Adrenal gland (tissue), 12 donors: ENCODE measurements around the gene ZNF319. TPM values are rescaled to one million over a fixed set of nuclear protein-coding genes. Genes with fewer than 3 reads are reported as not detected.

ENCODE experiments used
- DNase-seq, 7 donors: peaks; one replicate each; pipeline ENCODE4 v3.0.0-alpha.2; 2019 to 2020
- H3K27ac ChIP-seq, 5 donors: fragments of 200-600 bp; sonication (generic) in 4 of 5; 1 replicate in 3 of 5; 2 replicates in 2 of 5; pipeline versions ENCODE4 v1.5.1 to v1.8.0; 2016 to 2020; ENCODE audit warnings: mild to moderate bottlenecking in 1 of 5
- H3K27me3 ChIP-seq: fragments of 200-600 bp; 2 replicates; pipeline ENCODE4 v1.8.0; 2021
- H3K36me3 ChIP-seq, 2 donors: fragments of 200-600 bp; replicated peaks in 1 of 2; 1 replicate in 1 of 2; 2 replicates in 1 of 2; pipeline versions ENCODE4 v1.5.1 to v1.8.0; 2018 to 2022
- H3K4me1 ChIP-seq, 2 donors: fragments of 200-600 bp; replicated peaks in 1 of 2; 1 replicate in 1 of 2; 2 replicates in 1 of 2; pipeline versions ENCODE4 v1.5.1 to v1.8.0; 2018 to 2021
- H3K4me3 ChIP-seq, 4 donors: fragments of 200-600 bp; sonication (generic) in 3 of 4; one replicate each; pipeline ENCODE4 v1.5.1; 2016 to 2018
- H3K9me3 ChIP-seq, 3 donors: fragments of 200-600 bp; sonication (generic) in 1 of 3; replicated peaks in 1 of 3; 1 replicate in 2 of 3; 2 replicates in 1 of 3; pipeline versions ENCODE4 v1.5.1 to v1.8.0; 2016 to 2021
- POLR2A ChIP-seq, 2 donors: fragments of 450-650 bp; IDR thresholded peaks; one replicate each; pipeline ENCODE4 v1.6.1; 2017; ENCODE audit warnings: antibody characterized with exemption in 2 of 2, mild to moderate bottlenecking in 2 of 2, moderate library complexity in 1 of 2
- WGBS, 4 donors: extraction: QIAGEN DNeasy Blood & Tissue Kit in 2 of 4; methylation state at CpG; one replicate each; pipeline versions ENCODE4 v1.1.5 to v1.1.7; 2013 to 2017; 5-methylcytosine and 5-hydroxymethylcytosine counted together
- intact Hi-C, 2 donors: fragments of 100-400 bp; cut with DNase I; formaldehyde crosslinking; loops; one replicate each; pipeline versions ENCODE4 v1.14.1 to v1.15.0; 2022 to 2023
- polyA plus RNA-seq, 3 donors: library from polyadenylated mRNA; stranded (reverse); fragments of 200-250 nt in 2 of 3; fragments of 350-450 nt in 1 of 3; fragmentation: Illumina TruSeq in 1 of 3; extraction: RNeasy Lipid Tissue Mini Kit (QIAGEN cat#74804) in 1 of 3; gene quantifications; one replicate each; pipeline ENCODE4 v1.2.3, GENCODE V29; 2013 to 2014
- total RNA-seq, 9 donors: library from RNA; depleted of rRNA in 4 of 9; stranded (reverse); fragments of >200 nt in 4 of 9; fragments of 120-200 nt in 1 of 9; fragmentation: NEBNext Ultra II Directional in 1 of 9; extraction: Animal tissue kit (Norgen Biotek cat#: 25700) in 1 of 9; gene quantifications; one replicate each; pipeline versions ENCODE4 v1.1.0 to v1.2.4, GENCODE V29; 2013 to 2023
- TF ChIP-seq, protein P1 (sequence below), 6 experiments: fragments of 450-650 bp in 4 of 6; fragments of 200-600 bp in 2 of 6; sonication (generic) in 1 of 6; IDR thresholded peaks; 1 replicate in 5 of 6; 2 replicates in 1 of 6; pipeline versions ENCODE4 v1.5.1 to v1.8.0; 2016 to 2021; ENCODE audit warnings: antibody characterized with exemption in 6 of 6, mild to moderate bottlenecking in 2 of 6, moderate library complexity in 1 of 6
- donor health status: healthy with polysubstance abuse.
- donor health status: Bipolar disorder and iron deficiency.
- donor health status: DM: yes; HTN: yes; CAD: no.
- donor health status: DM: no; HTN: no; CAD: no.
- donor health status: DM: no; HTN: no; CAD: no.
- donor health status: DM: yes; HTN: yes; CAD: no.

Gene ZNF319
- total and polyA plus RNA-seq, 12 donors = 2.3 to 17.9 (median 8.9) TPM

DNA sequence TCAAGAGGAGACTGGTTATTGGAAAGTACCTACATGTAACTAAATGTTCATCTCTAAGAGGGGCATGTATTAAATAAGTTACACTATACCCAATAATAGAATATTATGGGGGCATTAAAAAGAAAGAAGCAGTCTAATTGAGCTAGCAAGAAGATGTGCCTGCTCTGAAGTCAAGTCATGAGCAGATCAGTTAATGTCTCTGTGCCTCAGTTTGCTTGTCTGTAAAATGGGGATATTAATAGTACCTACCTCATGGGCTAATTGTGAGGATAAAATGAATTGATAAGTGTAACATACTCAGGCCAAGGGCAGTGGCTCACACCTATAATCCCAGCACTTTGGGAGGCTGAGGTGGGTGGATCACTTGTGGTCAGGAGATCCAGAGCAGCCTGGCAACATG, 32.6 kb downstream of the ZNF319 start:
- intact Hi-C loops = no loop called here
- Histone ChIP-seq H3K27ac (no peak overlapping the region), H3K4me1 (no peaks in the 10 kb centered on the region), H3K4me3 (no peak overlapping the region), H3K36me3 (no peaks in the 10 kb centered on the region), H3K9me3 (no peaks in the 10 kb centered on the region), H3K27me3 (no peaks in the 10 kb centered on the region)
- TF ChIP-seq, protein P1, sequence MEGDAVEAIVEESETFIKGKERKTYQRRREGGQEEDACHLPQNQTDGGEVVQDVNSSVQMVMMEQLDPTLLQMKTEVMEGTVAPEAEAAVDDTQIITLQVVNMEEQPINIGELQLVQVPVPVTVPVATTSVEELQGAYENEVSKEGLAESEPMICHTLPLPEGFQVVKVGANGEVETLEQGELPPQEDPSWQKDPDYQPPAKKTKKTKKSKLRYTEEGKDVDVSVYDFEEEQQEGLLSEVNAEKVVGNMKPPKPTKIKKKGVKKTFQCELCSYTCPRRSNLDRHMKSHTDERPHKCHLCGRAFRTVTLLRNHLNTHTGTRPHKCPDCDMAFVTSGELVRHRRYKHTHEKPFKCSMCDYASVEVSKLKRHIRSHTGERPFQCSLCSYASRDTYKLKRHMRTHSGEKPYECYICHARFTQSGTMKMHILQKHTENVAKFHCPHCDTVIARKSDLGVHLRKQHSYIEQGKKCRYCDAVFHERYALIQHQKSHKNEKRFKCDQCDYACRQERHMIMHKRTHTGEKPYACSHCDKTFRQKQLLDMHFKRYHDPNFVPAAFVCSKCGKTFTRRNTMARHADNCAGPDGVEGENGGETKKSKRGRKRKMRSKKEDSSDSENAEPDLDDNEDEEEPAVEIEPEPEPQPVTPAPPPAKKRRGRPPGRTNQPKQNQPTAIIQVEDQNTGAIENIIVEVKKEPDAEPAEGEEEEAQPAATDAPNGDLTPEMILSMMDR (IDR thresholded peaks at IDR 0.05) = no peak
- TF ChIP-seq POLR2A (IDR thresholded peaks at IDR 0.05) = no peak
- no peak for DNase-seq

DNA sequence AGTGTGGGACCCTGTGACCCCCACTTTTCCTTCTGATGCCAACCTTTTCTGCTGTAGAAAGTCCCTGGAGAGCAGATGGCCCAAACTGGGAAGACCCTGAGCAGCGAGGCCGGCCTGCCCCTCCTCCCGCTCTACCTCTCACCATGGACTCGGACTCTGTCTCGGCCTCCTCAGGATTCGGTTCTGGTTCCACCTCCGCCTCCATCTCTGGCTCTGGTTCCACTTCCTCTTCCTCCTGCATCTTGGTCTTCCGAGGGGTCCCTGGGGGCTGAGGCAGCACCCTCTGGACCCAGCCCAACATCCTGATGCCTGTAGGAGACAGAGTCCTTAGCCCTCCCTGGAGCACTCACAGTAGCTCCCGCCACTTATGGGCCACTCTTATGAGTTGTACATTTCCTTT, 33.5 kb downstream of the ZNF319 start:
- TF ChIP-seq, protein P1 (IDR thresholded peaks at IDR 0.05) = no peak
- TF ChIP-seq POLR2A (IDR thresholded peaks at IDR 0.05) = no peak
- 85 to 94% (median 89%) methylated on average over 9 of the region's 9 CpGs for WGBS, 4 donors
- intact Hi-C loops = no loop called here
- Histone ChIP-seq H3K36me3 (no peaks in the 10 kb centered on the region), H3K4me1 (no peaks in the 10 kb centered on the region), H3K27ac (no peak overlapping the region), H3K4me3 (no peak overlapping the region), H3K9me3 (no peaks in the 10 kb centered on the region), H3K27me3 (no peaks in the 10 kb centered on the region)
- no peak for DNase-seq

DNA sequence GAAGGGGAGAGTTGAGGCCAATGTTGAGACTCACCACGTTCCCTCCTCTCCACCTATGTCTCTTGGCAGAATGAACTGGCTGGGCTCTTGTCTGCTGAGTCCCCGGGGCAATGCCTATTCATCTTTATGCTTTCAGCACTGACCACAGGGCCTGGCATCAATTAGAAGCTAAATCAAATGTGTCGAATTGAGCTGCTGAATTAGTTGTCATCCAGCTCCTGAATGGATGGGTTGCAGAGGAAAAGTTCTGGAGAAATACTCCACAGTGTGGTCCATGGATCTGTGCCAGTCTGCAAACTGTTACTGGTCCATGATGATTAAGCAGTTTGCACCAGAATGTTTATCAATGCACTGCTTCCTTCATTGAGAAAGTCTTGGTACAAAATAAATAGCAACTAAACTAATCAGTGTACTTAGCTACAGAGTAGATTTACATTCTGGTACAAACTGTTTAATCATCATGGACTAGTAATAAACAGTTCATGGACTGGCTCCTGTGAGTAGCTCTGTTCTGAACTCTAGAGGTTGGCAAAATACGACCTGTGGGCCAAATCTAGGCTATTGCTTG, 34.2 kb downstream of the ZNF319 start:
- WGBS, 4 donors = 56 to 76% (median 60%) methylated on average over 4 of the region's 4 CpGs
- Histone ChIP-seq H3K4me1 (no peaks in the 10 kb centered on the region), H3K27ac (no peak overlapping the region), H3K27me3 (no peaks in the 10 kb centered on the region), H3K9me3 (no peaks in the 10 kb centered on the region), H3K4me3 (no peak overlapping the region), H3K36me3 (no peaks in the 10 kb centered on the region)
- intact Hi-C loops = no loop called here
- no peak for DNase-seq
- TF ChIP-seq POLR2A (IDR thresholded peaks at IDR 0.05) = no peak

DNA sequence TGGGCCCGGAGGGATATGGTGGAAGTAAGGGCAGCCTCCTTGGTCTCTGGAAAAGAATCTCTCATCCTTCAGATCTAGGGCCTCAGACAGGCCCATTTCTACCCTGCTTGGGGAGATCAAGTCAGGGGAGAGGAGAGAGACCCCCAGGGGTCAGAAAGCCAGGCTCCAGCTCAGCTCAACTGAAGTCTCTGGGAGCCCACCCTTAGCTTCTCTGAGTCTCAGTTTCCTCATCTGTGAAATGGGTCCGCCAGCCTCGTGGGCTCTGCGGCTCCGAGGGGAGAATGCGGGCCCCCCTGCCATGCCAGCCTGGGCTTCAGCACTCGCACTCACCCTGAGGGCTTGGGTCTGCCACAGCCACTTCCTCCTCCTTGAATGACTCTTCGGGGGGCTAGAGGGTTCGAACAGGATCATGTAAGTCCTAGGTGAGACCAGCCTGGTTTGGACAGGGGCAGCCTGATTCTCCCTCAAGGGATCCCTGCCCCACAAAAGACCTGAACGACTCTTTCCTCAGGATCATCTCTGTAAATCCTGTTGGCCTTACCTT, 36.2 kb downstream of the ZNF319 start:
- 77 to 88% (median 85%) methylated on average over 6 to 10 of the region's 10 CpGs for WGBS, 4 donors
- no peaks in the 10 kb centered on the region for H3K27me3 ChIP-seq
- intact Hi-C loops = no loop called here
- TF ChIP-seq, protein P1 (IDR thresholded peaks at IDR 0.05) = no peak
- no peak for TF ChIP-seq POLR2A (IDR thresholded peaks at IDR 0.05)
- no peaks in the 10 kb centered on the region for H3K36me3 ChIP-seq
- H3K4me3 ChIP-seq = no peak overlapping the region
- H3K27ac ChIP-seq = no peak overlapping the region
- no peaks in the 10 kb centered on the region for H3K9me3 ChIP-seq
- H3K4me1 ChIP-seq = no peaks in the 10 kb centered on the region
- no peak for DNase-seq

DNA sequence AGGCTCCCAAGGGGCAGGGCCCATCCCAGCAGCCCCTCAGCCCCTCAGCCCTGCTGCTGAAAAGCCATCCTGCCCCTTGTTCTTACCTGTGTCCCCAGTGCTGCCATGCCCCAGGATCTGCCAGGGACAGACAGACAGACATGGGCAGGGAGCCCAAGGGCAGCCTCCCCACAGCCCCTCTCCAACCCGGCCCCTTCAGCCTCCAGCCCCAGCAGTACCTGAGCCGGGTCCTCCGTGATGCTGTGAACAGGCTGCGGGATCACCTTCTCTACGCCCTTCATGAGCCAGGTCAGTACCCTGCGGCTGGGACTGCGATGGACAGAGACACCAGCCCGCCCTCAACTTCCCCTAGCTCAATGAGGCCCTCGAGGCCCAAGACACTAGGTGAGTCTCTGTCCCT, 37.7 kb downstream of the ZNF319 start:
- 72 to 79% (median 77%) methylated on average over 8 to 9 of the region's 9 CpGs; no CpG with 5 or more reads in 1 of the 4 donors for WGBS, 4 donors
- no peak for TF ChIP-seq POLR2A (IDR thresholded peaks at IDR 0.05)
- TF ChIP-seq, protein P1 (IDR thresholded peaks at IDR 0.05) = no peak
- no peak overlapping the region for H3K4me3 ChIP-seq
- H3K36me3 ChIP-seq = no peaks in the 10 kb centered on the region
- no peak overlapping the region for H3K27ac ChIP-seq
- no peak for DNase-seq
- H3K4me1 ChIP-seq = no peaks in the 10 kb centered on the region
- H3K27me3 ChIP-seq = no peaks in the 10 kb centered on the region
- intact Hi-C loops = no loop called here
- no peaks in the 10 kb centered on the region for H3K9me3 ChIP-seq
